GM19240 (cell line): ENCODE results near the gene KLHL29.

Experiments
- DNase-seq: peaks from one replicate; pipeline ENCODE4 v3.0.0; 2011; ENCODE audit warnings: low spot score; ENCODE audit not compliant: insufficient read length

Gene KLHL29

DNA sequence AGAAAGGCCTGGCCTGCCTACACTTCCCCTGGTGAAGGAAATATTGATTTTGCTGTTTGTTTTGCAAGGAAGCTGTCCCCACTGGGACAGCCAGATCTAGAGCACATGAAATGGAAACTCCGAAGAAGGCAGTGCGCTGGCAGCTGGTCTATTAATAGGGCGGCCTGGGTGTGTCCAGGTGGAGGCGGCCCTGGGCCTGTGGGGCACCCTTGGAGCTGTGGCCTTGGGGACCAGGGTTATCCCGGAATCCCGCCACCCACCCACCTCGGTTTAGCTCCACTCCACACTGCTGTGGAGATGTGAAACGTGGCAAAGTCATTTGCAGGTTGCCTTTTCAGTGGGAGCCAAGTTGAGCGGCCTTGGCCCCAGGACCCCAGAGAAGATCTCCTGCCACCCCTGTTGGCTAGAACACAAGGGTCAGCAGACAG is 204.3 kb downstream of the KLHL29 start:
- no peak for DNase-seq

DNA sequence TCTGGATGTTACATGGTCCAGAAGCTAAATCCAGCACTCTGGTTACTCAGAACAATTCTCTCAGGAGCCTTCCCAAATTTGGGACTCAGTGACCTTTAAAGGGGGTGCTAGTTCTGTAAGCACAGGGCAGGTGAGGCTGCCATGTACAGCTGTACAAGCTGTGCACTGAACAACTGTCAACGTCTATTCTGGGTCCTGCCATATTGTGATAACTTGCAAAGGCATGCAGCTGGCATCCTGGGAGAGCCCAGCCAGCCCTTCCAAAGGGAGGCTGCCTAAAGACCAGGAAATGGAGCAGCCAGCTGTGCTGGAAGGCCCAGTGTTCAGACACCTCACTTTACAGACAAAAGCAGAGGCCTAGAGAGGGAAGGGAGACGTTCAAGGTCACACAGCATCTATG is 204.8 kb downstream of the KLHL29 start:
- no peak for DNase-seq

DNA sequence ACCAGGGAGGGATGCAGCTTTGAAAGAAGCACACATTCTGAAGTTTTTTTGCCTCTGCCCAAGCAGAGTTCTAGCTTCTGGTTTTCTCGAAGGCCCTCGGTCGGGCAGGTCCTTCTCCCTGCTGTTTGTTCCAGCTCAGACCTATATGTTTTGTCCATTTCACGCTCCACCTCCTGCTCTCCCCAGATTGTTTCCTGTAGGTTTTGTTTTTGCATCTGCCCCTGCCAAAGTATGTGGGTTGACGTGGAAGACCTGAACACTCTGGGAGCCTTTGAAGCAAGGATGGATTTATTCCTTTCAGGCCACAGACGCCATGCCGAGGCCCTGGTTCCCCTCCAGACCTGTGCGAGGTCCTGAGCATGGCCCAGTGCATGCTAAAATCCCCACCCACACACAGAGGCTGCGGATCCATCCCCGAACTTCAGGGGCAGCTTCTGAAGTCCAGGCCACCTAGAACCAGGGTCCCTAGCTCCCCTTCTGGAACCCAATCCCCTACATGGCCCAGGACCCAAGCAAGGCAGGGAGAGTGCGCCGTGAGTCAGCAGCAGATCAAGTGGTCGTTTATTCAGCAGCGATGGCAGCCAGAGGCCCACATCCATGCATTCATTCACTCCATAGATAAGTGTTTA is 205.4 kb downstream of the KLHL29 start:
- no peak for DNase-seq

DNA sequence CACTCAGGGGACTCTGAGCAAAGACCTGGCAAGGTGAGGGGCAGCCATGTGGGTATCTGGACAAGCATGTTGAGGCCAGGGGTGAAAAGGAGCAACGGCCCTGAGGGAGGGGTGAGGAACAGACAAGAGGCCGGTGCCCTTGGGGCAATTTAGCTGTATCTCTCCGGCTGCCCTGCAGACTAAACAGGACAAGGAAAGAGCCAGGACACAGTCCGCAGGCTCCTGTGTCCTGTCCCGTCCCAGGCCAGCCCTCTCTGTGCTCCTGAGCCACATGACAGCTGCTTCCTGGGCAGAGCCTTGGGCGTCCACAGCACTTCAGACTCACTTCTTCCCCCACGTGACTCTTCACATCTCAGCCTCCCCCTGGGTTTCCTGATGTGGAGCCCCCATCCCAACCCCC is 206.1 kb downstream of the KLHL29 start:
- no peak for DNase-seq

DNA sequence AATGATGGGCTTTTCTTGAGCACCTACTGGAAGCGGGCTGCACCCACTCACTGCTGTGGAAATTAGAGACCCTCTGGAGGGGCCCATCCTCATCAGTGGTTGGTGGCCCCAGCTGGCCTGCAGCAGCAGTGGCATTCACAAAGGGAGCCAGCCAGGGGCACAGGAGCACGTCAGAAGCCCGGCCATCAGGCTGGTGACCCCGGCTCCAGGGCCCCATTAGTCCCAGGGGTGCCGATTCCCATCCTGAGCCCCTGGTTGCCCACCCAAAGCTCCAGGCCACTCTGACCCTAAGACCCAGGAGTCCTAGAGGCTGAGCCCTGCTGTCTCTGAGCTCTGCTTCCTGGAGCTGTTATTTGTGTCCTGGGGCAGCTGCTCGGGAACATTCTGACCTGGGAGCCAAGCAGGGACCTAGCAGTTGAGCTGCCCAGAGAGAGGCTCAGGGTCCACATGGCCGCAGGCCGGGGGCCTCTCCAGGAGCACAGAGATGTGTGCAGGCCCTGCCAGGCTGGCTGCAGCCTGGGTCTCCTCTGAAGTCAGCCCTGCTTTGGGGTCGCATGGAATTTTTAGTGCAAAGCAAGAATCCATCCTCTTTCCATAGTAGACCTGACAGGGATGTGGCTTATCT is 207.2 kb downstream of the KLHL29 start:
- DNase-seq = no peak

DNA sequence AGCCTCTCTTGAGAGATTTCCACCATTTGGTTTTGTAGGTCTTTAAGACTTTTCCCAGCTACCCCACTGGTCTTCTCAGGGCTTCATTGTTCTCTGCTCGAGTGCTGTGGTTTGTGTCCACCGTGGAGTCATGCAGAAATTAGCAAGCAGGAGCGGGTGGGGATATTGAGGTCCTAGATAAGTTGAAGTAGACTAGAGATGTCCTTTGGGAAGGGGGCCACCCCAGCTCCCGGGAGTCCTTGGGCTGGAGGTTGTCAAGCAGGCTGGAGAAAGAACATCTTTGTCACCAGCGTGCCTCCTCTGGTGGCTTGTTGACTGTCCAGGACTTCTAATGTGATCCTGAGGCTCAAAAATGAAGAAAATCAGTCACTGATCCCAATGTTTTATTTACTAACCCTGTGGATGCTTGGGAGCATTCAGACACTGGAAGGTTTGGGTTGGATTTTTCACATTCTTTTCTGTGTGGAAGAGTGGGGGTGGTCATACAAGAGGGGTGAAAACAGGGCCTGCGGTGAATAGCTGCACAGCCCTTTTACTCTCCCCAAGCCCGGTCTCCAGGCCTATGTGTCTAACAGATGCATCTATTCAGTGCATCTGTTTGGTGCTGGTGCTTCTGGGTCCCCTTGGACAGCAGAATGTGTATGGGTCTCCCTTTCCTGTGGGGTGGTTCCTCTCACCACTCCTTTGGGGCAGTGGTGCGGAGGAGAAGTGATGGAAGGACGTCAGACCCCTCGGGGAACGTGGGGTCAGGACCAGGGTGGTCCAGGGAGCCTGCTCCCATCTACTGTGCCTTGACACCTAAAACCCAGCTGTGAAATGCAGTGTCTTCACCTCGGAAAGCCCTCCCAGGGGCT is 208.1 kb downstream of the KLHL29 start:
- DNase-seq = no peak

DNA sequence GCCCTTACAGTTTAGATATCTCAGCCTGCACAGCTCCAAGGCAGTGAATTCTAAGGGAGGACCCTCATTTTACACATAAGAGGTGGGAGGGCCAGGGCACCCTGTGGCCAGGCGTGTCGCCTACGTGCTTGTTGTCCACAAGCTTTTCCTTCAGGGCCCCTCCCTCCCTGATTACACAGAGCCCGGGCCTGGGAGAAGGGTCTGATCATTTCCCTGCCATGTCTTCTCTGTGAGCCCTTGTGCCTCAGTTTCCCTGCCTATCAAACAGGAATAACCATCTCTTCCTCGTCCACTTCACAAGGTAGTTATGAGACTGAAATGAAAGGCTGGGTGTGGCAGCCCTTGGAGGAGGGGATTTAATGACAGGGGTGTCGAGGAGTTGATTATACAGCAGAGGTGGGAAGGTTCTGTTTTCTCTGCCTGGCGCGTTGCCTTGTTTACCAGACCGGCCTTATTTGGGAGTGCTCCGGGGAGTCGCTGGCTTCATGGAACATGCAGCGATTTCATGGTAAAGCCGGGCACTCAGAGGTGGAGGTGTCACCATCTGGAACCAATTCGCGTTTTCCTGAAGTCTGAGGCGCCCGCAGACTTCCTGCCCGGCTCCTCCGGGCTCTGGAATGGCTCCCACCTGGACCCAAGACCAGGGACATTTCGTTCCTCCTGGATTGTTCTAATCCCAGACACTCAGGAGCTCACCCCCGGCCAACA is 208.9 kb downstream of the KLHL29 start:
- DNase-seq = no peak

DNA sequence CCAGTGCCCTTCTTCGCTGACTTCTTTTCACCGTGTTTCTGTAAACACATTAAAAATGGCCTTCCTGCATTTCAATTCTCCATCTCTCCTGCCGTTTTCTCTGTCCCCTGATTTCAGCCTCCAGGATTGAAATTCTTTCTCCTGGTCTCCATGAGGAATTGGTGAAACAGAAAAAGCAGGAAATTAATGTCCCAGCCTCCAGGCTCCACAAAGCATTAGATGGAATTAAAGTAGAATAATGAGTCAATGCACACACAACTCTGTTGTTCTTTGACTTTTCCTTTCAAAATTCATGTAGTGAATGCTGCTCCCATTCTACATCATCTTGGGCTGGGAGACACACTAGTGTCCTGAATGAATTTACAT is 209.5 kb downstream of the KLHL29 start:
- no peak for DNase-seq

DNA sequence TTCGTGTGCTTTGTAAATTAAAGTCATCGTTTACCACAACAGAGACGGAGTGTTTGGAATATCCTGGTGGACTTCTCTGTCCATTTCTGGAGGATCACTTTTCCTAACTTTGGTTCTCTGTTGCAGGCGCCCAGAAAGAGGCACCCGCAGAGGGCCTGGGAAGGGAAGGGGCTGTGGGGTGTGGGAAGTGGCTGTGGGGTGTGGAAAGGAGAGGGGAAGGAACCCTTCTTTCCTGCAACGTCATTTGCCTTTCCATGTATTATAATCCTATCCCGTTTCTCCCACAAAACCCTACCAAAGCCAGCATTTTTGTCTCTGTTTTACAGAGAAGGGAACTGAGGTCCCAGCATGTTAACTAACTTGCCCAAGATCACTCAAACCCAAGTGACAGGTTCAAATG is 210.0 kb downstream of the KLHL29 start:
- DNase-seq = no peak

DNA sequence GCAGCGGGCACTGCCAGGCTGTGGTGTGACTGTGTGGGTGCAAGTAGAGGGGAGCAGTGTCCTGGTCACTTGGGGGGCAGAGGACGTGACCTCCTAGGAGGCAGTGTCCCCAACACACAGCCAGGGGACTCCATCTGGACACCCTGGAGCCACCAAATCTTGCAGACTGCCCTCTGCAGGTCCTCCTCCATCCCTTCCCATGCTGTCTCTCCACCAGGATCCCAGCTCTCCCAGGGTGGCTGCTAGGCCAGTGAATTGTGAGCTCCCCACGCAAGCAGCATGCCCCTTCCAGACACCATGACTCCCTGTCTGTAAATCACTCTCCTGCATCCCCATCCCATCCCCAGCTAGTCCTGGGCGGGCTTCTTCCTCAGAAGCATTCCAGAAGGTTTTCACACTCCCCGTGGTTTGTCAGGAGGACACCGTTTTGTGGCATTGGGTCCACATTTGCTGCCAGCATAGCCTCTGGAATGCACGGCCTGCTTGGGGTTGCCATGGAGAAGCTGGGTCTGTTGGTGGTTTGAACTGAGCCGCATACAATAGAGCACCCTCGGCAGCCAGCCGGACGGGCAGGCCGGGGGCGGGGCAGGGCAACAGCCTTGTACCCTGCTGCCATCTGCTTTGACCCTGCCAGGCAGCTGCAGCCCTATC is 210.7 kb downstream of the KLHL29 start:
- DNase-seq = no peak

DNA sequence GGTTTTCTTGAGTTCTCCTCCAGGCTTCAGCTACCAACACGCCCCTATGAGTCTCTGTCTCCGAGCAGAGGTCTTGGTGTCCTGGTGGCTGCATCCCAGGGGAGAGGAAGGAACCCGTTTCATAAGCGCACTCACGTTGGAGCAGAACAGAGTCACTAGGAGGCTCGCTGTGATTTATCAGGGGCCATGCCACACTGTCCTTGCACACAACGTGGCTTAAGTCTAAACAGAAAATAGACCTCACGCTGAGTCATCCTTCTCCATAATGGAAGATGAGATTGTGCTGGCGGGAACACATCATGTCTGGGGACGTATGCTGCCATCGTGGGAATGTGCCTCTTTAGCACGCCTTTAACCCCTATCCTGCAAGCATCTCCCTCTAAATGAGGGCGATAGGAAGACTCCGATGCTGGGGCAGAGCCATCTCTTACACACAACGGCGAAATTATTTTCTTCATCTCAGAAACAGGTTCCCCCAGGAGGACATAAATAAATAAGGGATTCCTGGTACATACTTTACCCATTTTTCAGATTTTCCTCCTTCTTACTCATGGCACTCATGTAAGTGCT is 211.4 kb downstream of the KLHL29 start:
- no peak for DNase-seq

DNA sequence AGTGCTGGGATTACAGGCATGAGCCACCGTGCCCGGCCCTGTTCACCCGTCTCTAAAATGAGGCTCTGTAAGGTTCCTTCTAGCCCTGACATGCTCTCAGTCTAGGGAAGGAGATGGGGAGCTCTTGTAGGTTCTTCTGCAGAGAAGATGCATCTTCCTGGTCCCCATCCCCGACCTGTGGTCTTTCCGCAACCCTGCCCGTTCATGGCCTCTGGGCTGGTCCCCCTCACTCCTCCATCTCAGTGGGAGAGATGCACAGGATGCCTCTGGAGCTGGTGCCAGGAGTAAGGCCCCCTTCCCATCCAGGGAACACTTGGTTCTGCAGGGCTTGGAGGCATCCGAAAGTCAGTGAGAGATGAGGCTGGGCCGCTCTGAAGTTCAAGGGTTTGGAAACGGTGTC is 212.7 kb downstream of the KLHL29 start:
- no peak for DNase-seq

DNA sequence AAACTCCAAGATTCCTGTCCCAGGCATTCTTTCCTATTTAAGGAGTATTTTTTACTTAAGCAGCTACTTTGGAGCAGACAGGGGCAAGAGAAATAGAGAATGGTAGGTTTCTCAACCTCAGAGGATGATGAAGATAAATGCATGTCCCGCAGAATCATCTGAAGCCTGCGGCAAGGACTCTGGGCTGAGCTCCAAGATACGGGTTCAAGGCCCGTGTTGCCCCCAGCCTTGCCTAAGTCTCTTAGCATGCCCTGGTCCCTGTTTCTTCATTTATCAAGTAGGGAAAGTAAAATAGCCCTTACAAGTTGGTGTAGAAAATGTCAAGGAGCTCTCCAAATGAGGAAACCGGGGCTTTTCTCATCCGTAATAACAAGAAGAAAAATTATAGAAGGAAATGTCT is 214.0 kb downstream of the KLHL29 start:
- no peak for DNase-seq

DNA sequence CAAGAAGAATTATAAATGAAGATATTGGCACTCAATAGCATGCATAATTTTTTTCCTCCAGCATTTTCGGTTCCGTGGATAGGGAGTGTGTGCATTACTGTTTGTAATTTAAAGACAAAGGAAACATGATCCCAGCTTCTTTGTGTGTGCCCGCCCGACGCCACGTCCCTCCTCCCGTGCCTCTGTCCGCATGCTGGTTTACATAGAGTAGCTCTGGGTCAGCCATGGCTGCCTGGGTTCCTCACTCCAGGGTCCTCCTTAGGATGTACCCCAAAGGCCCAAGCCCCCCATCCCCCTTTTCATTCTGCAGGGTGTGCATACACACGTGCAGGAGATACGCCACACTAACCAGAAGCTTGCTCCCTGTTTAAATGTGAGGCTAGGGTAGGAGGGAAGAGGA is 214.7 kb downstream of the KLHL29 start:
- no peak for DNase-seq

DNA sequence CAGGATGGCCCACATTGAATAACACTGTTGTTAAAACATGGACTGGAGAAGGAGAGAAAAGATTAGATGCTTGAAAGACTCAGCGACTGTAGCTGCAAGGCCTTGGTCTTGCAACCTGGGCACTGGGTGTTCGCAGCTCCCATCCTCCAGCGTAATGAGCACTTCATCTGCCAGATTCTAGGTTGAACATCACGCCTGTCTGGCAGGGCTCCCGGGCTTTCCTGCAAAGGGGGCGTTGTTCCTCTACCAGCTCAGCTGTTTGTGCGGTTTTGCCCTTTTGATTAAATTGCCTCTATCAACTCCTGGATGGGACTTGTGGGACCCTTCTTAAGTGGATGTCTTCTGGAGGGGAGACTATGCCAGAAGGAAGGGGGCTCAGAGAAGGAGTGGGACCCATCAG is 215.4 kb downstream of the KLHL29 start:
- no peak for DNase-seq

DNA sequence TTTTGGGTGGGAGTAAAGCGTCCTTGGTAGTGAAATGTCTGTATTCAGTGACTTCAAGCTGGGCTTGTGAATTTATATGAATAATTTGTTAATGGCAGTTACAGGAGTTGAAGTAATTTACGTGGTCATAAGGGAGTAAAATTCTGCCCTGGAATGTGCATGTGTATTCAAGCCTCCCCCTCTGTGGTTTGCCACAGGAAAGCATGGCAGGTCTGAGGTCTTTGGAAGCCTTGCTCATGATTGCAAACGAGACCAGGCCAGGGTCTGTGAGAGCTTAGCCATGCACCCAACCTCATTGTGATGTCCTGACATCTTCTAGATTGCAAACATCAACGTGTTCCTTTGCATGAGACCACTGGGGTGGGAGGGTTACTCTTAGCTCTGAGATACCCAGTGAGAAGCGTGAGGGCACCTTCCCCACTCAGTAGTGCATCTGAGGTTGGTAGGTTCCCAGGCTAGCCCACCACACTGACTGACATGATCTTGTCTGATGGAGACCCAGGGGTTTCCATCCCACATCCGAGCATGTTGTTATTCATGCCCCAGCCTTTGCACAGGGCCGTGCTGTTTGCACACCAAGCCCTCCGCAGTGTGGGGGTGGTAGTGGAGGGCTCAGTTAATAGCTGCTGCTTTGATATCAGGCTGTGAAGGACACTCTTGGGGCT is 216.5 kb downstream of the KLHL29 start:
- DNase-seq = no peak

DNA sequence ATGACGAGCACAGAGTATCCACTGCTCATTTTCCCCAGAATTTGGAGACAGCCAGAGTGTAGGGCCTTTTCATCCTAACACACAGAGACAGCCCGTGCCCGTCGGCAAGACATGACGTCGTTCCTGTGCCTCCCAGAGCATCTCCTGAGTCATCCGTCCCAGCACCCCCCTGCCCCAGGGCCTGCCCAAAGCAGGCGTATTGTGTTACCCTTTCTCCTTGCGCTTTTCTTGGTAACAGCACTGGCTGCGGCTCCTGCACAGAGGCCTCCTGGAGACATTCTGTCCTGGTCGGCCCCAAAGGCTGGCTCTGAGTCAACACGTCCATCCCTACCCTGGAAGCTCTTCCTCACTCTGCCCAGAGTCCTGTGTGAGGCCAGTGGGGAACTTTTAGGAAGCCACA is 217.1 kb downstream of the KLHL29 start:
- no peak for DNase-seq

DNA sequence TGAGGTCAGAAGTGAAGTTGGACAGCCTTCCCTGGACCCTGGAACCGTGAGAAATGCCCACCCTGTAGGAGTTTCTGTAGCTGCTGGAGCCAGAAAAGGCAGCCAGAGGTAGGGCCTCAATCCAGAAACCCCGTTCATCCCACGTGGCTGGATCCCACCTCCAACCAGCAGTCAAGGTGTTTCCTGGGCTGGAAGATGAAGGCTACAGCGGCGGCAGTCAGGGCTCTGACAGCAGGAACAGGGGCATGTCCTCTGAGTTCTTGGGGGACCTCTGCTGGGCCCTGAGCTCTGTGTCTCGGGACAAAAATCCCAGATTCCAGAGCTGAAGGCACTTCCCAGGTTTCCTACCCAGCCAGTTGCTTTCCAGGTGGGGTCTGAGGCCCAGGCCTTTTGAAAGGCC is 218.2 kb downstream of the KLHL29 start:
- no peak for DNase-seq

DNA sequence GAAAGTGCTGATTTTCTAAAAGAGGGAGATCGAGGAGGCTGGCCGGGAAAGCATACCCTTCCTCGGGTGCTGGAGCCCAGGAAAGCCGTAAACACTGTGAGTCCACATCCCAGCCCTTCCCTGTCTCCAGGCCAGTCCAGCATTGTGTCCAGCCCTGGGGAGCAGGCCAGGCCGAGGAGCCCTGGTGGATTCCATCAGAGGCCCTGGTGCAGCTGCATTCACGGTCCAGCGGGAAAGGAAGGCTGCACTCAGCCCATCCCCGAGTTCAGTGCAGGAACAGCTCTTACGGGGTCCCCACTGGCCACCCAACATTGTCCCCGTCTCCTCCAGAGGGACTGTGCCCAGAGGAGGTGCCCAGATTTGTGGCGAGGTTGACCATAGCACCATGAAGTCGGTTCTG is 218.6 kb downstream of the KLHL29 start:
- DNase-seq = no peak

DNA sequence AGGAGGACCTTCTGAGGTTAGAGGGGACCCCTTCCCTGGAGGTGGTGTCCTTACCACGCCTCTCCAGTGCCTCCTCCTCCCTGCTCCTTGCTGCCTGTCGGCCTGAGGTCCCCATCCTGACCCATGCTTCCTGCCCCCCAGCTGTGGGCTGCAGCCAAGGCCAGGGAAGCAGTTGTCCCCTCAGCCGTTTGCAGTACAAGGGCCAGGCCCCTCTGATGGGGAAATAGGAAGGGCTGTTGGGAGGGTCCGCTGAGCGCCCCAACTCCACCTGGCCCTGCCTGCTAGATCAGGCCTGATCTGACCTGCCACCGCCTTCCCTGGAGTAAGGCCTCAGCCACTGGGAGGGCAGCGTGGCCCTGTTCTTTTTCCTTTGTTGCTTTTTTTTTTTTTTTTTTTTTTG is 219.8 kb downstream of the KLHL29 start:
- no peak for DNase-seq

DNA sequence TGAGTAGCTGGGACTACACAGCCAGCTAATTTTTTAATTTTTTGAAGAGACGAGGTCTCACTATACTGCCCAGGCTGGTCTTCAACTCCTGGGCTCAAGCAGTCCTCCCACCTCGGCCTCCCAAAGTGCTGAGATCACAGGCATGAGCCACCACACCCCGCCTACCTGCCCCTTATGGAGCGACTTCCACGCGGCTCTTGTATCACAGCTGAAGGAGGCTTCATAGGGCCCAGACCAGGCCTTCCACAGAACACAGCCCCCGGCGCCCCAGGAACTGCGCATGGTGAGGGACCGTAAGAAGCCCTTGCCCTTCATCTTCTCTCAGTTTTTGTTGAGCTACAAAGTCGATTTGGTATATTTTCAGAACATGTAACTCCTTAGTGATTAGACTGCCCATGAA is 220.3 kb downstream of the KLHL29 start:
- DNase-seq = no peak
